NCI-H1436 treated with DMSO at 0.1 percent for 48 hours (cell line): ENCODE measurements around the gene ZSCAN18.
"Not testable (repeated sequence)": the region's sequence is repeated elsewhere in the genome, so short reads cannot be mapped to it uniquely, and the experiment has no call there.

Experiments used
- DNase-seq: peaks from one replicate; lab custom pipeline; 2025; lab: John Stamatoyannopoulos, UW

The ZSCAN18 gene, protein sequence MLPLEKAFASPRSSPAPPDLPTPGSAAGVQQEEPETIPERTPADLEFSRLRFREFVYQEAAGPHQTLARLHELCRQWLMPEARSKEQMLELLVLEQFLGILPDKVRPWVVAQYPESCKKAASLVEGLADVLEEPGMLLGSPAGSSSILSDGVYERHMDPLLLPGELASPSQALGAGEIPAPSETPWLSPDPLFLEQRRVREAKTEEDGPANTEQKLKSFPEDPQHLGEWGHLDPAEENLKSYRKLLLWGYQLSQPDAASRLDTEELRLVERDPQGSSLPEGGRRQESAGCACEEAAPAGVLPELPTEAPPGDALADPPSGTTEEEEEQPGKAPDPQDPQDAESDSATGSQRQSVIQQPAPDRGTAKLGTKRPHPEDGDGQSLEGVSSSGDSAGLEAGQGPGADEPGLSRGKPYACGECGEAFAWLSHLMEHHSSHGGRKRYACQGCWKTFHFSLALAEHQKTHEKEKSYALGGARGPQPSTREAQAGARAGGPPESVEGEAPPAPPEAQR

DNA sequence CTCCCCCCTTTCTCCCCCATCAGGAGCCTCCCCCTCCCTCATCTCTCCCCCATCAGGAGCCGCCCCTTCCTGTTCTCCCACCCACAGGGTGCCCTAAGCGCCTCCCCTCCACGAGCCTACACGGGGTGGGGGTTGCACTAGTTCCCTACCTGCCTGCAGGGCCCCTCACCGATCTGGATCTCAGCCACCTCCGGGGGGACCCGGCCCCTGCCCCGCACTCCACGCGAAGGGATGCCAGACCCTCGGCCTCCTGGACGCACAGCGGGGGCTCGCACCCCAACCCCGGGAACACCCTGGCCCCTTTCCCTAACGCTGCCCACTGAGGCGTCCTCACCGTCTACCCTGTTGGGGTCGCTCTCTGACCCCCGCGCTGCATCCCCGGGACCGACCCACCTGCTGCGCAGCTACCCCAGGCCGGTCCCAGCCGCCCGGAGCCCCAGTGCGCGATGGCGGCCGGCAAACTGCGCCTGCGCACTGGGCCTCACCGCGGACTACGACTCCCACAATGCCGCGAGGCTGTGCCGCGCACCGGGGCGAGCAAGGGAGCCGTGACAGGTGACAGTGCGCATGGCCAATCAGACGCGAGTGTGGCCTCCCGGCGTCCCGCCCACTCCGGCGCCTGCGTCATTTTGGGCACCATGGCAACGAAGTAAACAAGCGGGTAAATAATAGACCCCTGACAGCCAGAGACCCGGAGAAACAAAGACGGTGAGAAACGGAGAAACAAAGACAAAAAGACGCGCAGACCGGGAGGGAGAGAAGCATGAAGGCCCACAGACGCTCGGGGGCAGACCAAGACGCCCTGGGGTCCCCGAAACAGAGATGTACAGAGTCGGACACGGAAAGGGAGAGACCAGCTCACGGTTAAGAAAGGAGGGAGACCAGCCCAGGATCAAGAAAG, at the start of gene ZSCAN18:
TSS of gene ZSCAN18 (minus strand) at position 451 of the 901 bp plus-strand sequence. CDS start 7,964 bp downstream, outside the sequence.
- DNase-seq = peak; percentile 89

DNA sequence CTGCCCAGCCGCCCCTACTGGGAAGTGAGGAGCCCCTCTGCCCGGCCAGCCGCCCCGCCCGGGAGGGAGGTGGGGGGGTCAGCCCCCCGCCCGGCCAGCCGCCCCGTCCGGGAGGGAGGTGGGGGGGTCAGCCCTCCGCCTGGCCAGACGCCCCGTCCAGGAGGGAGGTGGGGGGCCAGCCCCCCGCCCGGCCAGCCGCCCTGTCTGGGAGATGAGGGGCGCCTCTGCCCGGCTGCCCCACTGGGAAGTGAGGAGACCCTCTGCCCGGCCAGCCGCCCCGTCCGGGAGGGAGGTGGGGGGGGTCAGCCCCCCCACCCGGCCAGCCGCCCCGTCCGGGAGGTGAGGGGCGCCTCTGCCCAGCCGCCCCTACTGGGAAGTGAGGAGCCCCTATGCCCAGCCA, 49.4 kb upstream of the ZSCAN18 start:
- not testable (repeated sequence) for DNase-seq

DNA sequence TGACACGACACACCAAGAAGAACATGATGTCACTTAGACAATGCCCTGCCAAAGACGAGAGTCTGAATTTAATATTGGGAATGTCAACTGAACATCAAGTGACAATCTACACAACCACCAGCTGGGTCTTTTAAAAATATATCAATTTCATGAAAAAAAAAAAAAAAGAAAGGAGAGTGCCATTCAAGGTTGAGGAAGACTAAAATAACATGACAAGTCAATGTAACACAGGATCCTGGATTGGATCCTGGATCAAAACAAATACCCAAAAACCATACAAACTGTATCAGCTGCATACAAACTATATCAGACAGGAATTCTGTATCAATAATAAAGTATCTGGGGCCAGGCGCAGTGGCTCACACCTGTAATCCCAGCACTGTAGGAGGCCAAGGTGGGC, 47.8 kb upstream of the ZSCAN18 start:
- DNase-seq = no peak

DNA sequence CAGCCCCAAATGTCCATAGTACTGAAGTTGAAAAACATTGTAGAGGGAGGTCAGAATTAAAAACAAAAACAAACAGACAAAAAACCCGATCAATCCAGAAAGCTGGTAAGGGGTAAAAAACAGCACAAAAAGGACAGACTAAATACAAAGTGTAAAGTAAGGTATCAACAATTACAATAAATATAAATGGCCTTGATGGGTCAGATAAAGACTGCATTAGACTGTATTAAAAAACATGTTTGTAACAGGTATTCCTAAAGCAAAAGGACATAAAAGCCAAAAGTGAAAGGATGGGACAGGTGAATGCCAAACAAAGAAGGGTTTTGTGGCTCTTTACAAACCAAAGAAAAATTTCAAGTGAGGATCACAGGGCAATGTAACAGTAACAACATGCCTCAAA, 36.2 kb upstream of the ZSCAN18 start:
- DNase-seq = no peak

DNA sequence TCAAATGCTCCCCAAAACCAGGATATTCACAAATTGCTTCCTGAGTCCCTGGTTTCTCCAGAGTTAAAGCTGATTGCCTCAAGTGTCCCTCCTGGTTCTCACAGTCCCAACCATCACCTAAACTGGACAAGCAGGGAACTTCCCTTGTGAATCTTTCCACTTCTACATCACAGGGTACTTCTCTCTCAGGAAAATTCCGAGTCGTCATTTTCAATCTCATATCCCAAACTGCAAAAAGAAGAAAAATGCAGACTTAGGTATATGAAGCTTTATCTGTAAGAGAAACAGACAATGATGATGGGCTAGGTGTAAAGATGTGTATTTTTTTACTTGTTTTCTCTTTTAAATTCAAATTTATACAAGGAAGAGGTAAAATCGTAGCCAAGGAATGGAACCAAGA, 31.3 kb upstream of the ZSCAN18 start:
- DNase-seq = no peak

DNA sequence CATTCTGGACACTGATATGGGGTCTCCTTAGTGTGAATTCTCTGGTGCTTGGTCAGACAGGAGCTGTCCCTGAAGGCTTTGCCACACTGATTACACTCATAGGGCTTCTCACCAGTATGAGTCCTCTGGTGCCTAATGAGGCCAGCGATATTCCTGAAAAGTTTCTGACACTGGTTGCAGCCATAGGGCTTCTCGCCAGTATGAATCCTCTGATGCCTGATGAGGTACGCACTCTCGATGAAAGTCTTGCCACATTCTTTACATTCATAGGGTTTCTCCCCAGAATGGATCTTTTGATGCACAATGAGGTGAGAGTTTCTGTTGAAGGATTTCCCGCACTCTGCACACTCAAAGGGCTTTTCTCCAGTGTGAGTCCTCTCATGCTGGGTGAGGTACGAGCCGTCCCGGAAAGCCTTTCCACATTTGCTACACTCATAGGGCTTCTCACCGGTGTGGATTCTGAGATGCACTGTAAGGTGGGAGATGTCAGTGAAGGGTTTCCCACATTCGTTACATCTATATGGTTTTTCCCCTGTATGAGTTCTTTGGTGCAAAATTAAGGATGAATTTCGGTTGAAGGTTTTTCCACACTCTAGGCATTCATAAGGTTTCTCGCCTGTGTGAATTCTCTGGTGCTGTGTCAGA, 30.1 kb upstream of the ZSCAN18 start:
- DNase-seq = no peak

DNA sequence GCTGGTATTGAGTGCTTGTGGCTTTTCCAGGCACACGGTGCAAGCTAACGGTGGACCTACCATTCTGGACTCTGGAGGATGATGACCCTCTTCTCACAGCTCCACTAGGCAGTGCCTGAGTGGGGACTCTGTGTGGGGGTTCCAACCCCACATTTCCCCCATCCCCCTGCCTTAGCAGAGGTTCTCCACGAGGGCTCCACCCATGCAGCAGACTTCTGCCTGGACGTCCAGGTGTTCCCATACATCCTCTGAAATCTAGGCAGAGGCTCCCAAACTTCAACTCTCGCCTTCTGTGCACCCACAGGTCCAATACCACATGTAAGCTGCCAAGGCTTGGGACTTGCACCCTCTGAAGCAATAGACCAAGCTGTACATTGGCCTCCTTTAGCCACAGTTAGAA, 25.3 kb upstream of the ZSCAN18 start:
- no peak for DNase-seq

DNA sequence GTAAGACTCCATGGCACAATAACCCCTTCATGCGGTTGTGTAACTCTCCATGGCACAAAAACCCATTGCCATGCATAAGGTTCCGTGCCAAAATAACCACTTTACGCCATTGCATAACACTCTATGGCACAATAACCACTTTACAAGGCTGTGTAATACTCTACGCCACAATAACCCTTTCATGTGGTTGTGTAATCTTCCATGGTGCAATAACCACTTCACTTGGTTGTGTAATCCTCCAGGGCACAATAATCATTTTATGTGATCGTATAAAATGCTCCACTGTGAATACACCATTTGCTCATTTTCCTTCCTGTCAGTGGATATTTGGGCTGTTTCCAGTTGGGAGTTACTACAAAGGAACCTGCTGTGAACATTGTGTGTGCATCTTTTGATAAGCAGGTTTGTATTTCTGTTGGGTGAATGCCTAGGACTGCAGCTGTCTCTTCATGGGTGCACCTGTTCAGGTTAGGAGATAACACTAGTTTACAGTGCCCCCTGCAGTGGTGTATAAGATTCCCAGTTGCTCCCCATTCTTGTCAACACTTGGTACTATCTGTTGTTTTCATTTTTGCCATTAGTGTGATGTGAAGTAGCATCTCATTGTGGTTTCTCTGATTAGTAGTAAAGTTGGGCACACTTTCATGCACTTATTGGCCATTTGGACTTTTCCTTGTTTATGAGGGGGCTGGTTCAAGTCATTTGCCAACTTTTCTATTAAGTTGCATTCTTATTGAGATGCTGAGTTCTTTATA, 21.1 kb upstream of the ZSCAN18 start:
- DNase-seq = no peak

DNA sequence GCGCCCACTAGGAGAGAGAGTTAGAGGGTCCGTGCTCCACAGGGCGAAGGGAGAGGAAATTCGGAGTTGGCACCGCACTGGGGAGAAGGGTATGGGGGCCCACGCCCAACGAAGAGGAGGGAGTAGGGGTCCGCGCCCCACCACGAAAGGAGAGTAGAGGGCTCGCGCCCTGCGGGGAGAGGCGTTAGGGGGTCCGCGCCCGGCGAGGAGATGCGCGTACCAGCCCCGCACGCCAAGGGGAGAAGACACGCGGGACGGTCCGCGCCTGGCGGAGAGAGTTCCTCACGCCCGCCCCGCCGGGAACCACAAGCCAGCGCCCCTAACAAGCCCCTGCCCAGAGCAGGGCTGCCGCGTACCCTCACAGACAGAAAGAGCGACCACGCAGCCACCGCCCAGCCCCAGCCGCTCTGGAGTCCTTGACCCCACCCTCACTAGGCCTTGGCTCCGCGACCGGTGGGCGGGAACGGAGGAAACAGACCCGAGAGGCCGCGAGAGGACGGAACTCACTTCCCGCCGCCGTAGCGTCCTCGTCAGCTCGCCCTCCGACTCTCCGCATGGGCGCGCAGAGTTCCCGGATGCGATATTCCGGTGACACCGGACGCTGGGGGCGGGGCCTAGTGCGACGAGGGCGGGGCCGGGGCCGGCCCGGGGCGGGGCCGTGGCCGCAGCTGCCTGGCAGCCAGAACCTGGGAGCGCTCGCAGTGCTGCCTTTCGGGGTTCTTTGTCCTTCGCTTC, 20.0 kb upstream of the ZSCAN18 start:
- no peak for DNase-seq

DNA sequence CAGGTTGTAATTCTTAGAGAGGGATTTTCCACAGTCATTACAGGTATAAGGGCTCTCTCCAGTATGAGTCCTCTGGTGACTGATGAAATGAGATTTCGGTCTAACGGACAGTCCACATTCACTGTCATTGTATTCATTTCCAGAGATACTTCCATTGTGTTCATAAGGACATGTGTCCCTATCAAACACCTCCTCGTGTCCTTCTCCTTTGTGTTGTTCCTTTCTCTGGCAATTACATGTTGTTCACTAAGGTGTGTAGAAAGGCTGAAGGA, 10.5 kb upstream of the ZSCAN18 start:
- no peak for DNase-seq

DNA sequence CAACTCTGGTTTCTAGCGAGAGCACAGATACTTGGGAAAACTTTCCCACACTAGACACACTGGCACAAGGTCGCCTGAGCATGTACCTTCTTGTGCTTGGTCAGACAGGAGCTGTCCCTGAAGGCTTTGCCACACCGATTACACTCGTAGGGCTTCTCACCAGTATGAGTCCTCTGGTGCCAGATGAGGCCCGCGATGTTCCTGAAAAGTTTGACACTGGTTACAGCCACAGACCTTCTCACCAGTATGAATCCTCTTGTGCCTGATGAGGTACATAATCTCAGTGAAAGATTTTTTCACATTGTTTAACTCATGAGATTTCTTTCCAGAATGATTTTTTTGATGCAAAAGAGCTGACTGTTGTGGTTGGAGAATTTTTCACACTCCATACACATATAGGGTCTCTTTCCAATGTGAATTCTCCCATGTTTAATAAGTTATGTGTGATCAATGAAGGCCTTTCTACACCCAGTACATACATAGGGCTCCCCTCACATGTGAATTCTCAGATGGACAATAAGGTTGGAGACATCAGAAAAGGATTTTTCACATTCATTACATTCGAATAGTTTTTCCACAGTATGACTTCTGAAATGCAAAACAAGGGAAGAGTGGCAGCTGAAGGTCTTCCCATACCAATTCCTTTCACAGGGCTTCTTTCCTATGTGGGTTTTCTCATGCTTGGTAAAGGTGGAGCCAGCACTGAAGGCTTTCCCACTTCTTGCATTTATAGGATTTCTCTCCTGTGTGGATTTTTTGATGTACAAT, 9.9 kb upstream of the ZSCAN18 start:
- DNase-seq = no peak

DNA sequence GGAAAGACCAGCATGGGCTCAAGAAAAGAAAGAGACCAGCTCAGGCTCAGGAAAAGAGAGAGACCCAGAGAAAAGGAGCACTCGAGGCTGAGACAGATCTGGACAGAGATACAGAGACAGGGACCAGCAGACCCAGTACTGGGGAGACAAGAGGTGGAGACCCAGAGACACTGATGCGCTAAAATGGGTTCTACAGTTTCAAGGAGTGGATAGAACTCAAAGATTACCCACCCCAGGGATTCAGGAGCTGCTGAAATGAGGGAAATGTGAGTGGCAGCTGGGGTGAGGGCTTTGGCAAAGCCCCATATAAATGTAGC, 609 bp upstream of the ZSCAN18 start:
- no peak for DNase-seq

DNA sequence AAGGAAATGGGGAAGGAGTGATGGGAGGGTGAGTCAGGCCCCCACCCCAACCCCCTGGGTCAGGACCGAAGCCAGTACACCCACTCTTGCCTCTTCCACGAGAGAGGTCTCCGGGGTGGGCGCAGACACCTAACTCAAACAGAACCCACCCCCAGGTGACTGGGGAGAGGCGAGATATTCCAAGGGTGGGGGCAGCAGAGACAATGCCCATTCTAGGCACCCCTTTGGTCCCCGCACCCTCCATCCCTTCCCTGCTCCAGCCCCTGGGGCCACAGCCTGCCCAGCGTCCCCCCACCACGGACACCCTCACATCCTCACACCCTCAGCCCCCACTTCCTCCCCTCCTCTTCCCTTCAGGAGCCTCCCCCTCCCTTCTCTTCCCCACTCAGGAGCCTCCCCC, 682 bp downstream of the ZSCAN18 start:
- DNase-seq = no peak

DNA sequence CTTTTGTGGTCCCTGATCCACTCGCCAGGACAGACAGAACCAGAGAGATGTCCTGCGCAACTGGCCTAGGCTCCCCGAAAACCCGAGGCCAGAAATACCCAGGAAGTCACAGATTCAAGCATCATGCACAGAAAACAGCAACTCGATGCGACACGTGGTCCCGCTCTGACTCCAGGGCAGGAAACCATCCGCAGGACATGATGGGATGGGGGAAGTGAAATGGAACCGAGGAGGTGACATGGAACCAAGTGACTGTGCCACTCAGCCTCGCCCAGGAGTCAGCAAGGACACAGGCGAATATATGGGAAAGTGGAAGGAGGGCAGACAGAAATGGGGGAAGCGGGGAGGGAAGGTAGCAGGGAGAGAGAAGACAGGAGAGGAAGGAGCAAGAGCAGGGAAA, 1.1 kb downstream of the ZSCAN18 start:
- no peak for DNase-seq

DNA sequence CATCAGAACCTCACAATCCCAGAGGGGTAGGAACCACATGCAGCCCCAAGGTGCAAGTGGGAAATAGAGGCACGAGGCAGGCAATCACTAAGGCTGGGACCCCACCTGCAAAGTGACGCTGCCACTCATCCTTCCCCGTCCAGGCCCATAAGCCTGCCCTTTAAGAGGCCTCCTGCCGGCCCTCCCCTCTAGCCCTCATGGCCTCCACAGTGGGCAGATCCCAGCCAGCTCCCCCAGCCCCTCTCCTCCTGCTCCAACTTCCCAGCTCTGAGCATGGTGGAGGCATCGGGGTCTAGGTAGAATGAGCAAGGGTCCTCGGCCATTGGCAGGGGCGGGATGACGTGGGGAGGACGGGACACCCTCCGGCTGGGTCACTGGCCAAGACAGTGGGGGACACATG, 2.7 kb downstream of the ZSCAN18 start:
- no peak for DNase-seq

DNA sequence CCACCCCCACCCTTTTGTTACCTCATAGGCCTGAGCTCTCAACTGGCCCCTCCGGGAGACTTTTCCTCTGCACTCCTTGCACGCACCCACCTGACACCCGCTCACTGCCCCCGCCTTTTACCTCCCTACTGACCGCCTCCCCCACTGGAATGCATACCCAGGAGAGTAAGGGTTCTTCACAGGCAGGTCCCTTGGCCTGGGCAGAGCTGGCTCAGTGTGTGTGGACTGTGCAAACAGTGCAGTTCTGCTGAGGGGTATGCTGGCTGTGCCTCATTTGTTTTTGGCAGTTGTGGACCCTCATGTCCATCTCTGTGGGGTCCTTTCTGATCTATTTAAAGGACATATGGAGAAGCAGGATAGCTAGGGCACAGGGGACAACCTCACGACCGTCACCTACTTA, 5.0 kb downstream of the ZSCAN18 start:
- no peak for DNase-seq

DNA sequence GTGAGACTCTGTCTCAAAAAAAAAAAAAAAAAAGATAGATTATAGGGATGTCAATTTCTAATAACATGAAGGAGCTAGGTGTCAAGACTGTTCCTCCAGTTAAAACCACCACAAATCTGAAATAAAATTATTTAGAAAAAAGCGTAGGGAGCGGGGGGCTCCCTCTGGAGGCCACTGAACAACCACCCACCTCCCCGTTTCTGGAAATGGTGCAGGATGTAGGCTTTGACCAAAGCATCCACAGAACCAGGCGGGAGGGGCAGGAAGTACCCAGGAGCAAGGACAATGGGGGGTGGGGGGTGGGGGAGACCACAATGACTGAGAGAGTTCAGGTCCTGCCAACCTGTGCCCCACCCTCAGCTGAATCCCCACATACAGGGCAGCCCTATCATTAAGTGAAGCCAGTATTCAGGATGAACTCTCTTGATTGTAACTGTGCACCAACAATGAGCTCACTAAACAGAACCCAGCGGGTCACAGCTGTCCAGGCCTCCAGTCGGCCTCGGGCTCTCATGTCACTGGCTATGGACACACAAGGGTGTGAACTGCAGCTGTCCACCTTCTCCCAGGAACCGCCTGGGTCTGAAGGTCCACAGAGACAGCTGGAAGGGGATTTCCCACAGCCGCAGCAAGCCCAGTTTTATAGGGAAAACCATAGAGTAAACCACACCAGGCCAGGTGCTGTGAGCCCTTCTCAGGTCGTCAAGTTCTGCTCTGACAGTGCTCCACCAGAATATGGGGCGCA, 6.6 kb downstream of the ZSCAN18 start:
- DNase-seq = no peak

DNA sequence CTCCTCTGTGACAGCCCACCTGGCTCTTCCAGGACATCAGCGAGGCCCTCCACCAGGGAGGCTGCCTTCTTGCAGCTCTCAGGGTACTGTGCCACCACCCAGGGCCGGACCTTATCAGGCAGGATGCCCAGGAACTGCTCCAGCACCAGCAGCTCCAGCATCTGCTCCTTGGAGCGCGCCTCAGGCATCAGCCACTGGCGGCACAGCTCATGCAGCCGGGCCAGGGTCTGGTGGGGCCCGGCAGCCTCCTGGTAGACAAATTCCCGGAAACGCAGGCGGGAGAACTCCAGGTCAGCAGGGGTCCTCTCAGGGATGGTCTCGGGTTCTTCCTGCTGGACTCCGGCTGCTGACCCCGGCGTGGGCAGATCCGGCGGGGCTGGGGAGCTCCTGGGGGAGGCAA, 8.2 kb downstream of the ZSCAN18 start:
- no peak for DNase-seq

DNA sequence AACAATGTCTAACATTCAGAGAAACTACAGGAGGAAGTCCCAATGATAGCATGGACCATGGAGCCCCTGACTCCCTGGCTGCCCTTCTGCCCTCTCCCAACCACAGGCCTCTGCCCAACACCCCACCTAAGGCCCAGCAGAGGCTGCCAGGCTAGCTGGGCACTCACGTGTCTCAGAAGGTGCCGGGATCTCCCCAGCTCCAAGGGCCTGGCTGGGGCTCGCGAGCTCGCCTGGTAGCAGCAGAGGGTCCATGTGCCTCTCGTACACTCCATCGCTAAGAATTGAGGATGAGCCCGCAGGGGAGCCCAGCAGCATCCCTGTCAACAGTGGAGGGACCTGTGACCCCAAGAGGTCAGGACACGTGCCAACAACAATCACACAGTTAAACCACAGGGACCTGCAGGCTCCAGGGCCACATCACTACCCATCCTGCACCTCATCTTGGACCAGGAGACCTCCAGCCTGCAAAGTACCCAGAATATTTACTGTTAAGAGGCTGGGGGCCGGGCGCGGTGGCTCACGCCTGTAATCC, 9.4 kb downstream of the ZSCAN18 start:
- DNase-seq = no peak
